Upper lobe of left lung (tissue), 4 donors: ENCODE data around the gene TBCK.

Source experiments
- POLR2AphosphoS5 ChIP-seq, 2 donors: sonication (generic); formaldehyde crosslinking; IDR thresholded peaks; one replicate each; pipeline ENCODE4 v1.5.1; 2017; ENCODE audit warnings: antibody characterized with exemption in 2 of 2
- TF ChIP-seq, protein P1 (sequence below), 6 experiments: fragments of 450-650 bp in 4 of 6; fragments of 200-600 bp in 2 of 6; sonication (generic) in 2 of 6; IDR thresholded peaks; one replicate each; pipeline ENCODE4 v1.5.1; 2016 to 2019; ENCODE audit warnings: antibody characterized with exemption in 6 of 6

DNA sequence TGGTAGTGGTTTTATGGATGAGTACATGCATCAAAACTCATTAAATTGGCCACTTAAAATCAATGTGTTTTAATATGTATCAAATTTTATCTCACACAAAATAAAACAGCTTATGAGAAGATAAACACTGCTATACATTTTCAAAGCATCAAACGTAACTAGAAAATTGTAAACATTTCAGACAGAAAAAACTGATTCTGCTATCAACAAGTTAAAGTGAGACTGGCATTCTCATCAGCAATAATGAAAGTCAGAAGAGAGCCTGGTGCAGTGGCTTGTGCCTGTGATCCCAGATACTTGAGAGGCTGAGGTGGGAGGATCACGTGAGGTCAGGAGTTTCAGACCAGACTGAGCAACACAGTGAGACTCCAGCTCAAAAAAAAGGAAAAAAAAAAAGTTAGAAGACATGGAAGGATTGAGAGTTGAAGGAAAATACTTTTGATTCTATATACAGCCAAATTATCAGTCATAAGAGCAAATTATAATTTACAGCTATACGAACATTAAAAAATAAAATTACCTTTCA, 2.9 kb downstream of the TBCK start:
- TF ChIP-seq, protein P1, sequence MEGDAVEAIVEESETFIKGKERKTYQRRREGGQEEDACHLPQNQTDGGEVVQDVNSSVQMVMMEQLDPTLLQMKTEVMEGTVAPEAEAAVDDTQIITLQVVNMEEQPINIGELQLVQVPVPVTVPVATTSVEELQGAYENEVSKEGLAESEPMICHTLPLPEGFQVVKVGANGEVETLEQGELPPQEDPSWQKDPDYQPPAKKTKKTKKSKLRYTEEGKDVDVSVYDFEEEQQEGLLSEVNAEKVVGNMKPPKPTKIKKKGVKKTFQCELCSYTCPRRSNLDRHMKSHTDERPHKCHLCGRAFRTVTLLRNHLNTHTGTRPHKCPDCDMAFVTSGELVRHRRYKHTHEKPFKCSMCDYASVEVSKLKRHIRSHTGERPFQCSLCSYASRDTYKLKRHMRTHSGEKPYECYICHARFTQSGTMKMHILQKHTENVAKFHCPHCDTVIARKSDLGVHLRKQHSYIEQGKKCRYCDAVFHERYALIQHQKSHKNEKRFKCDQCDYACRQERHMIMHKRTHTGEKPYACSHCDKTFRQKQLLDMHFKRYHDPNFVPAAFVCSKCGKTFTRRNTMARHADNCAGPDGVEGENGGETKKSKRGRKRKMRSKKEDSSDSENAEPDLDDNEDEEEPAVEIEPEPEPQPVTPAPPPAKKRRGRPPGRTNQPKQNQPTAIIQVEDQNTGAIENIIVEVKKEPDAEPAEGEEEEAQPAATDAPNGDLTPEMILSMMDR (IDR thresholded peaks at IDR 0.05) = no peak
- no peak for TF ChIP-seq POLR2AphosphoS5 (IDR thresholded peaks at IDR 0.05)
